Endothelial cell (in vitro differentiated cells): Measurements from ENCODE around the gene FAM83F. TPM values are rescaled to one million over a fixed set of nuclear protein-coding genes. Genes with fewer than 3 reads are reported as not detected.

ENCODE experiments used
- DNase-seq: peaks from one replicate; pipeline ENCODE4 v3.0.0; 2021; ENCODE audit warnings: low spot score
- H3K27ac Mint-ChIP-seq: one replicate; pipeline ENCODE4 v1.8.0; 2021; ENCODE audit warnings: mixed read lengths, inconsistent platforms; ENCODE audit not compliant: unreplicated experiment
- H3K27me3 Mint-ChIP-seq: one replicate; pipeline ENCODE4 v1.8.0; 2021; ENCODE audit warnings: mild to moderate bottlenecking, moderate library complexity, mixed read lengths, inconsistent platforms; ENCODE audit not compliant: unreplicated experiment
- H3K36me3 Mint-ChIP-seq: one replicate; pipeline ENCODE4 v1.8.0; 2021; ENCODE audit warnings: mild to moderate bottlenecking, low read depth, mixed read lengths, inconsistent platforms; ENCODE audit not compliant: unreplicated experiment
- H3K4me1 Mint-ChIP-seq: one replicate; pipeline ENCODE4 v1.8.0; 2021; ENCODE audit warnings: mild to moderate bottlenecking, mixed read lengths, inconsistent platforms; ENCODE audit not compliant: unreplicated experiment
- H3K4me3 Mint-ChIP-seq: one replicate; pipeline ENCODE4 v1.8.0; 2021; ENCODE audit warnings: mild to moderate bottlenecking, mixed read lengths, inconsistent platforms; ENCODE audit not compliant: unreplicated experiment
- H3K9me3 Mint-ChIP-seq: one replicate; pipeline ENCODE4 v1.8.0; 2021; ENCODE audit warnings: mixed read lengths, inconsistent platforms; ENCODE audit not compliant: unreplicated experiment
- total RNA-seq: library from RNA; stranded (reverse); fragmentation: NEBNext Ultra II Directional; extraction: Animal tissue kit (Norgen Biotek cat#: 25700); gene quantifications from one replicate; pipeline ENCODE4 v1.2.1, GENCODE V29; 2021; ENCODE audit not compliant: unreplicated experiment
- TF ChIP-seq, protein P1 (sequence below): fragments of 200-600 bp; sonication (generic); IDR thresholded peaks from one replicate; pipeline ENCODE4 v1.5.0; 2021; ENCODE audit warnings: antibody characterized with exemption; ENCODE audit not compliant: unreplicated experiment

FAM83F gene
- total RNA-seq, 1 donor from 2014 or later: 3.5 TPM

DNA sequence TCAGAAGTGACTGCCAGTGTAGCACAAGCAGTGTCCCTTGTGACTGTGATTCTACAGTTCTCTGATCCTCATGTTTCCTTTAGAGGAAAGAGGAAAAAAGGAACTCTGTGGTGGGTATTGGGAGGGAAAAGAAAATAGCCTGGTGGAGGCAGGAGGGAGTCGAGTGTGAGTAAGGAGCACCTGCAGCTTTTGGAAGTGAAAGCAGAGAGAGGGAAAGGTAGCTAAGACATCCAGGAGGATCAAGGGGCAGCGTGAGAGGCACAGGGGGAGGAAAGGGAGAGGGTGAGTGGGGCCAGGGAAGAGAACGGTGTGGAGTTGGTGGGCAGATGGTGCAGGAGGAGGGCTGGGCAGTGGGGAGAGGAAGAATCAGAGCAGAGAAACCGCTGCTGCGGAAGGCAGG is 22.1 kb upstream of the FAM83F start:
- Mint-ChIP-seq H3K4me3 (no peak overlapping the region), H3K36me3 (peaks cover 14% of the 10 kb centered on the region), H3K4me1 (peaks cover 22% of the 10 kb centered on the region), H3K27ac (no peak overlapping the region), H3K27me3 (peaks cover 4% of the 10 kb centered on the region), H3K9me3 (no peaks in the 10 kb centered on the region)
- DNase-seq: no peak
- TF ChIP-seq, protein P1, sequence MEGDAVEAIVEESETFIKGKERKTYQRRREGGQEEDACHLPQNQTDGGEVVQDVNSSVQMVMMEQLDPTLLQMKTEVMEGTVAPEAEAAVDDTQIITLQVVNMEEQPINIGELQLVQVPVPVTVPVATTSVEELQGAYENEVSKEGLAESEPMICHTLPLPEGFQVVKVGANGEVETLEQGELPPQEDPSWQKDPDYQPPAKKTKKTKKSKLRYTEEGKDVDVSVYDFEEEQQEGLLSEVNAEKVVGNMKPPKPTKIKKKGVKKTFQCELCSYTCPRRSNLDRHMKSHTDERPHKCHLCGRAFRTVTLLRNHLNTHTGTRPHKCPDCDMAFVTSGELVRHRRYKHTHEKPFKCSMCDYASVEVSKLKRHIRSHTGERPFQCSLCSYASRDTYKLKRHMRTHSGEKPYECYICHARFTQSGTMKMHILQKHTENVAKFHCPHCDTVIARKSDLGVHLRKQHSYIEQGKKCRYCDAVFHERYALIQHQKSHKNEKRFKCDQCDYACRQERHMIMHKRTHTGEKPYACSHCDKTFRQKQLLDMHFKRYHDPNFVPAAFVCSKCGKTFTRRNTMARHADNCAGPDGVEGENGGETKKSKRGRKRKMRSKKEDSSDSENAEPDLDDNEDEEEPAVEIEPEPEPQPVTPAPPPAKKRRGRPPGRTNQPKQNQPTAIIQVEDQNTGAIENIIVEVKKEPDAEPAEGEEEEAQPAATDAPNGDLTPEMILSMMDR: no peak

DNA sequence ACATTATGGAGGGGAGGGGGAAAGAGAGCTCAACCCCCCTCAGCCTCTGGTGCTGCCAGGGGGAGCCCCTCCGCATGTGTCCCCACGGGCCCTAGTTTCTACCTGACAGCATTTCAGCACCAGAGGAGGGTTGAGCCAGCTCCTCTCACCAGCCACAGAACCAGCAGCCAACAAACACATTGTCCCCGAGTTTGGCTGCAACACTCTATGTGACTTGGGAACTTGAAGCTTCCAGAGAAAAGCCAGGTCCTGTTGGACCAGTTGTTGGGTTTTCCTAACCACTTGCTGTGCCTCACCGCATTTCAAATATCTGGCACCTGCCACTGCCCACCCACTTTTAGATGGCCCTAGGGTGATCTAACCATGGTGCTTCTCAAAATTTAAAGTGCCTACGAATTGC is 21.1 kb upstream of the FAM83F start:
- peaks cover 16% of the 10 kb centered on the region for H3K4me1 Mint-ChIP-seq
- TF ChIP-seq, protein P1: no peak
- H3K36me3 Mint-ChIP-seq: peaks cover 8% of the 10 kb centered on the region
- H3K4me3 Mint-ChIP-seq: no peak overlapping the region
- H3K9me3 Mint-ChIP-seq: no peaks in the 10 kb centered on the region
- H3K27ac Mint-ChIP-seq: no peak overlapping the region
- H3K27me3 Mint-ChIP-seq: peaks cover 4% of the 10 kb centered on the region
- no peak for DNase-seq

DNA sequence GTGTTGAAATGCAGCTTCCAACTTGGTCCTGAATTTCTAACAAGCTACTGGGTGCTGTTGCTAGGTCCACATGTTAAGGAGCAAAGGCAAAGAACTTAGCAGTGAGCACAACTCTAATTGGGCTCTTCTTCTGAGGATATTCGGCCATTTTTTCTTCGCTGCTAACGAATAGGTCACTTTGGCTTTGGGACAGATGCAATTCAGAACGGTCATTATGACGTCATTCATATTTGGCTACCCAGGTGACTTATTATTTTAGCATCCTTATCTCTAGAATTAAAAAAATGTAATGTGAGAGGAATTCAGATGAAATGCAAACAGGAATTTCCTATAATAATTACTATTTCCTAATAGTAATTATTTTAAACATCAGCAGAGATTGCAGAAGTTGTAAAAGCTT is 20.7 kb upstream of the FAM83F start:
- Mint-ChIP-seq H3K36me3 (peaks cover 6% of the 10 kb centered on the region), H3K27ac (no peak overlapping the region), H3K4me3 (no peak overlapping the region), H3K27me3 (peaks cover 2% of the 10 kb centered on the region), H3K4me1 (peaks cover 14% of the 10 kb centered on the region), H3K9me3 (no peaks in the 10 kb centered on the region)
- TF ChIP-seq, protein P1: no peak
- DNase-seq: no peak

DNA sequence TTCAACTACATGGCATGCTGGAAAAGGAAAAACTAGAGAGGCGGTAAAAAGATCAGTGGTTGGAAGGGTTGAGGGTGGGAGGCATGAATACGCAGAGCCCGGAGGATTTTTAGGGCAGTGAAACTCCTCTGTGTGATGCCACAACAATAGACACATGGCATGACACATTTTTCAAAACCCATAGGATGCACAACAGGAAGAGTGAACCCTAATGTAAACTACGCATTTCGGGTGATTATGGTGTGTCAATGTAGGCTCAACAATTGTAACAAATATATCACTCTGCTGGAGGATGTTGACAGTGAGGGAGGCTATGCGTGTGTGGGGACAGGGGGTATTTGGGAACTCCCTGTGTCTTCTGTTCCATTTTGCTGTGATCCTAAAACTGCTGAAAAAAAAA is 15.7 kb upstream of the FAM83F start:
- H3K9me3 Mint-ChIP-seq: no peaks in the 10 kb centered on the region
- H3K27me3 Mint-ChIP-seq: no peaks in the 10 kb centered on the region
- no peaks in the 10 kb centered on the region for H3K4me1 Mint-ChIP-seq
- H3K4me3 Mint-ChIP-seq: no peak overlapping the region
- no peak overlapping the region for H3K27ac Mint-ChIP-seq
- TF ChIP-seq, protein P1: no peak
- no peaks in the 10 kb centered on the region for H3K36me3 Mint-ChIP-seq
- no peak for DNase-seq

DNA sequence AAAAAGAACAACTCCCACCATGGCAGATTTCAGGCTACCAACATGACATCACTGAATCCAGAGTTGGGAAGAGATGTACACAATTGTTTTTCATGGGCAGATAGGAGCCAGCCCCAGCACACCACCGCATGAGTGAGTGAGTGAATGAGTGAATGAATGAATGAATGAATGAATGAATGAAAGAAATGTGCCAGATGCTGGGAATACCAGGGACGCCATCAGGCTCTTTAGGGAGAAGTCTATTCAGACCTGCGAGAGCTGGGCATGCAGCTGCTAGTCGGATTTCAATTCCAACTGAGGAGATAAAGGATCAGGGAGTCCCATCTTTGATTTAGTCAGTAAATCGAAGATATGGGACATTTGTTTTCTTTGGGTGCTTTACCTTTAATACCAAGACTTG is 15.3 kb upstream of the FAM83F start:
- Mint-ChIP-seq H3K36me3 (no peaks in the 10 kb centered on the region), H3K4me1 (no peaks in the 10 kb centered on the region), H3K9me3 (no peaks in the 10 kb centered on the region), H3K27ac (no peak overlapping the region), H3K4me3 (no peak overlapping the region), H3K27me3 (no peaks in the 10 kb centered on the region)
- DNase-seq: no peak
- TF ChIP-seq, protein P1: no peak
